SK-N-SH treated with all-trans-retinoic acid at 6 μM for 48 hours (cell line): ENCODE measurements around the gene RINL.

Source experiments
- ATAC-seq: fragments of 200-7000 bp; cut with Tn5 transposase; 3 replicates; pipeline ENCODE4 v1.9.1; 2020; ENCODE audit warnings: mild to moderate bottlenecking, moderate library complexity
- ARNTL ChIP-seq: fragments of 450-650 bp; formaldehyde crosslinking; IDR thresholded peaks from 2 replicates; pipeline ENCODE4 v1.5.0; 2020; ENCODE audit warnings: low read depth, mild to moderate bottlenecking, moderate library complexity, borderline replicate concordance
- BACH2 ChIP-seq: fragments of 250-450 bp; sonication (Bioruptor Pico); IDR thresholded peaks from 2 replicates; pipeline ENCODE4 v1.9.0; 2021; ENCODE audit warnings: mild to moderate bottlenecking, borderline replicate concordance
- CSDC2 ChIP-seq: fragments of 250-450 bp; sonication (Bioruptor Pico); IDR thresholded peaks from 2 replicates; pipeline ENCODE4 v1.5.0; 2020; ENCODE audit warnings: mild to moderate bottlenecking, moderate library complexity
- ESRRG ChIP-seq: fragments of 250-450 bp; sonication (Bioruptor Pico); IDR thresholded peaks from 2 replicates; pipeline ENCODE4 v1.6.1; 2021; ENCODE audit warnings: mild to moderate bottlenecking
- GLIS3 ChIP-seq: fragments of 250-450 bp; sonication (Bioruptor Pico); IDR thresholded peaks from 2 replicates; pipeline ENCODE4 v1.5.0; 2020; ENCODE audit warnings: mild to moderate bottlenecking, moderate library complexity
- ISL1 ChIP-seq: fragments of 250-450 bp; sonication (Bioruptor Pico); IDR thresholded peaks from 2 replicates; pipeline ENCODE4 v2.1.2; 2022; ENCODE audit warnings: mild to moderate bottlenecking, moderate library complexity
- PATZ1 ChIP-seq: fragments of 250-450 bp; sonication (Bioruptor Pico); IDR thresholded peaks from 2 replicates; pipeline ENCODE4 v1.8.0; 2020; ENCODE audit warnings: mild to moderate bottlenecking, moderate library complexity, borderline replicate concordance
- PPARA ChIP-seq: fragments of 250-450 bp; sonication (Bioruptor Pico); IDR thresholded peaks from 2 replicates; pipeline ENCODE4 v1.5.0; 2020; ENCODE audit warnings: mild to moderate bottlenecking, borderline replicate concordance
- SNAI2 ChIP-seq: fragments of 250-450 bp; sonication (Bioruptor Pico); IDR thresholded peaks from 2 replicates; pipeline ENCODE4 v1.5.0; 2020; ENCODE audit warnings: mild to moderate bottlenecking, moderate library complexity
- TCF4 ChIP-seq: fragments of 250-450 bp; sonication (Bioruptor Pico); IDR thresholded peaks from 2 replicates; pipeline ENCODE4 v1.8.0; 2021; ENCODE audit warnings: mild to moderate bottlenecking, moderate library complexity, borderline replicate concordance
- TOX ChIP-seq: fragments of 250-450 bp; sonication (Bioruptor Pico); IDR thresholded peaks from 2 replicates; pipeline ENCODE4 v1.8.0; 2021; ENCODE audit warnings: mild to moderate bottlenecking, moderate library complexity, borderline replicate concordance
- TSHZ2 ChIP-seq: fragments of 250-450 bp; sonication (Bioruptor Pico); IDR thresholded peaks from 2 replicates; pipeline ENCODE4 v1.5.0; 2020; ENCODE audit warnings: mild to moderate bottlenecking, moderate library complexity
- ZFP3 ChIP-seq: fragments of 250-450 bp; sonication (Bioruptor Pico); IDR thresholded peaks from 2 replicates; pipeline ENCODE4 v1.5.0; 2020; ENCODE audit warnings: mild to moderate bottlenecking, moderate library complexity
- ZFP30 ChIP-seq: fragments of 450-650 bp; formaldehyde crosslinking; IDR thresholded peaks from 2 replicates; pipeline ENCODE4 v1.5.0; 2022; ENCODE audit warnings: mild to moderate bottlenecking, moderate library complexity
- ZNF70 ChIP-seq: fragments of 450-650 bp; formaldehyde crosslinking; IDR thresholded peaks from 2 replicates; pipeline ENCODE4 v1.5.0; 2020; ENCODE audit warnings: mild to moderate bottlenecking, moderate library complexity
- ZNF8 ChIP-seq: fragments of 450-650 bp; formaldehyde crosslinking; IDR thresholded peaks from 2 replicates; pipeline ENCODE4 v1.5.0; 2020; ENCODE audit warnings: mild to moderate bottlenecking, moderate library complexity
- TF ChIP-seq, protein P1 (sequence below): fragments of 250-450 bp; sonication (Bioruptor Pico); IDR thresholded peaks from 2 replicates; pipeline ENCODE4 v1.5.1; 2020; ENCODE audit warnings: low read depth, mild to moderate bottlenecking, moderate library complexity

Gene RINL

DNA sequence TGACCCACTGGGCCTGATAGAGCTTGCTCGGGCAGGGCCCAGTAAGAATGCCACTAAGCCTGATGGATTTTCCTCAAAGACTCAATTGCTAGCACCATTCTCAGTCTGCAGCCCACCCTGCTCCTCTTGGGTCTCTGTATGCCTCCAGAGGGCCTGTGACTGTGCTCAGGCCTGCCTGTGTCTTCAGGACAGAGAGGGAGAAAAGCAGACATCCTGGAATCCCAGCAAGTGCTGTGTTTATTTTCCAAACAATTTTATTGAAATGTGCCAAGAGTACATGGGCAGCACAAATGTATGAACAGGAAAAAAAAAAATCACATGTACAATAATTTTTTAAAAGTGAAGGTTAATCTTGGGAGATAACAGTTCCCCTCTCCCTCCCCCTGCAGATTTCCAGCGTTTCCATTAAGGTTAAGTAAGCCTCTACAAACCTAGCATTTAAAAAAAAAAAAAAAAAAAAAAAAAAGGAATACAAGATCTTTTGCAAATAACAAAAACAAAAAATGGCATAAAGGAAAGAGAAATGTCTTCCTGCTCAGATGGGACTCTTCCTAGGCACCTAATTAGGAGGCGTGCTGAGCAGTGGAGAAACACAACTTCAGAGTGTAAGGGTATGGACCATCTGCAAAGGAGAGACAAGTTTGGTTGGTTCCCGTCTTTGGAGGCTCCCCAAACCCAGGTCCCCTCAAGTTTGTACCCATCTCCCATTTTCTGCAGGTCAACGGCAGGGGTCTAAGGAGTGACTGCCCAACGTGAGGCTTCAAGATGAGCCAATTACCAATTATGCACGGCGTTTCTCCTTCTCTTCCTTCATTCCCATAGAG, 41.7 kb downstream of the RINL start:
- TF ChIP-seq CSDC2 (CRISPR knock-in tag) (no peak), PATZ1 (CRISPR knock-in tag) (no peak), GLIS3 (no peak), PPARA (CRISPR knock-in tag) (no peak), TSHZ2 (CRISPR knock-in tag) (no peak), ESRRG (CRISPR knock-in tag) (no peak), TOX (no peak), ARNTL (no peak), SNAI2 (no peak), ISL1 (CRISPR knock-in tag) (no peak), BACH2 (CRISPR knock-in tag) (no peak), TCF4 (CRISPR knock-in tag) (no peak)
- ATAC-seq, result no peak

DNA sequence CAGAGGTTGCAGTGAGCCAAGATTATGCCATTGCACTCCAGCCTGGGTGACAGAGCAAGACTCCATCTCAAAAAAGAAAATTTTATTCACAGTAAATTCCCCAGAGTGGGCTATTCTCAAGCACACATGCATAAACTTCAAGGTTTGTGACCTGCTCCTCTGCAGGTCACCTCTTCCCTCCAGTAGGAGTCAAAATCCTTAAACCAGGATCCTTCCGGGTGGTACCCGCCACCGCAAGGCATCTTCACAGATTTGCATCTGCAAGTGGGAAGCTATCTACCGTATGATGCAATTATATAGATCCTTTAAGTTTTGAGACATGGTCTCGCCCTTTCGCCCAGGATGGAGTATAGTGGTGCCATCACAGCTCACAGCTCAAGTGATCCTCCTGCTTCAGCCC, 43.5 kb downstream of the RINL start:
- TF ChIP-seq TOX (no peak), PPARA (CRISPR knock-in tag) (no peak), BACH2 (CRISPR knock-in tag) (no peak), ZNF8 (CRISPR knock-in tag) (no peak), TCF4 (CRISPR knock-in tag) (no peak)
- no peak for ATAC-seq

GRCh38 chr19:38834104-38834490, 44.0 kb downstream of the RINL start:
- no peak for TF ChIP-seq PPARA (CRISPR knock-in tag)
- no peak for TF ChIP-seq ZNF70
- no peak for TF ChIP-seq ZFP30 (CRISPR knock-in tag)
- no peak for TF ChIP-seq TSHZ2 (CRISPR knock-in tag)
- TF ChIP-seq BACH2 (CRISPR knock-in tag), result no peak
- no peak for TF ChIP-seq ZFP3 (CRISPR knock-in tag)
- TF ChIP-seq ISL1 (CRISPR knock-in tag), result no peak
- TF ChIP-seq, protein P1, sequence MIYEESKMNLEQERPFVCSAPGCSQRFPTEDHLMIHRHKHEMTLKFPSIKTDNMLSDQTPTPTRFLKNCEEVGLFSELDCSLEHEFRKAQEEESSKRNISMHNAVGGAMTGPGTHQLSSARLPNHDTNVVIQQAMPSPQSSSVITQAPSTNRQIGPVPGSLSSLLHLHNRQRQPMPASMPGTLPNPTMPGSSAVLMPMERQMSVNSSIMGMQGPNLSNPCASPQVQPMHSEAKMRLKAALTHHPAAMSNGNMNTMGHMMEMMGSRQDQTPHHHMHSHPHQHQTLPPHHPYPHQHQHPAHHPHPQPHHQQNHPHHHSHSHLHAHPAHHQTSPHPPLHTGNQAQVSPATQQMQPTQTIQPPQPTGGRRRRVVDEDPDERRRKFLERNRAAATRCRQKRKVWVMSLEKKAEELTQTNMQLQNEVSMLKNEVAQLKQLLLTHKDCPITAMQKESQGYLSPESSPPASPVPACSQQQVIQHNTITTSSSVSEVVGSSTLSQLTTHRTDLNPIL (CRISPR knock-in tag), result no peak
- ATAC-seq, result no peak

DNA sequence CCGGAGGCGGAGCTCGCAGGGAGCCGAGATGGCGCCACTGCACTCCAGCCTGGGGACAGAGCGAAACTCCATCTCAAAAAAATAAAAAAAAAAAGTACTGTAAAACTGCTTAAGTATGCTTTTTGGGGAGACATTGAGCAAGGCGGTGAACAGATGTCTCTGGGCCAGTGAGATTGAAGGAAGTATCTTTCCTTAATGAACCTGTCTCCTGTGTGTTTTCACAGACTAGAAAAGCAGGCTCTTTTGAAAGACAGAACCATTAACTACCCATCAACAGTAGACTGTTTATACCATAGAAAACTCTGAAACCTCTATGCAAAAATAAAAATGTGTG, 45.0 kb downstream of the RINL start:
- TF ChIP-seq ARNTL (no peak), ZNF8 (CRISPR knock-in tag) (no peak), TOX (no peak), ESRRG (CRISPR knock-in tag) (no peak)
- no peak for ATAC-seq
